Superior temporal gyrus (tissue), 1 donor: ENCODE data around the gene PRDX2.

Experiments
- DNase-seq: peaks from one replicate; pipeline ENCODE4 v3.0.0-alpha.2; 2016; ENCODE audit errors: extremely low spot score

The PRDX2 gene

DNA sequence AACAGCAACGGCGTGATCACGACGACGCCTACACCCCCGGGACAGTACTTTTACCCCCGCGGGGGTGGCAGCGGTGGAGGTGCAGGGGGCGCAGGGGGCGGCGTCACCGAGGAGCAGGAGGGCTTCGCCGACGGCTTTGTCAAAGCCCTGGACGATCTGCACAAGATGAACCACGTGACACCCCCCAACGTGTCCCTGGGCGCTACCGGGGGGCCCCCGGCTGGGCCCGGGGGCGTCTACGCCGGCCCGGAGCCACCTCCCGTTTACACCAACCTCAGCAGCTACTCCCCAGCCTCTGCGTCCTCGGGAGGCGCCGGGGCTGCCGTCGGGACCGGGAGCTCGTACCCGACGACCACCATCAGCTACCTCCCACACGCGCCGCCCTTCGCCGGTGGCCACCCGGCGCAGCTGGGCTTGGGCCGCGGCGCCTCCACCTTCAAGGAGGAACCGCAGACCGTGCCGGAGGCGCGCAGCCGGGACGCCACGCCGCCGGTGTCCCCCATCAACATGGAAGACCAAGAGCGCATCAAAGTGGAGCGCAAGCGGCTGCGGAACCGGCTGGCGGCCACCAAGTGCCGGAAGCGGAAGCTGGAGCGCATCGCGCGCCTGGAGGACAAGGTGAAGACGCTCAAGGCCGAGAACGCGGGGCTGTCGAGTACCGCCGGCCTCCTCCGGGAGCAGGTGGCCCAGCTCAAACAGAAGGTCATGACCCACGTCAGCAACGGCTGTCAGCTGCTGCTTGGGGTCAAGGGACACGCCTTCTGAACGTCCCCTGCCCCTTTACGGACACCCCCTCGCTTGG lies 9.3 kb downstream of the PRDX2 start:
- DNase-seq, result peak; percentile 51

DNA sequence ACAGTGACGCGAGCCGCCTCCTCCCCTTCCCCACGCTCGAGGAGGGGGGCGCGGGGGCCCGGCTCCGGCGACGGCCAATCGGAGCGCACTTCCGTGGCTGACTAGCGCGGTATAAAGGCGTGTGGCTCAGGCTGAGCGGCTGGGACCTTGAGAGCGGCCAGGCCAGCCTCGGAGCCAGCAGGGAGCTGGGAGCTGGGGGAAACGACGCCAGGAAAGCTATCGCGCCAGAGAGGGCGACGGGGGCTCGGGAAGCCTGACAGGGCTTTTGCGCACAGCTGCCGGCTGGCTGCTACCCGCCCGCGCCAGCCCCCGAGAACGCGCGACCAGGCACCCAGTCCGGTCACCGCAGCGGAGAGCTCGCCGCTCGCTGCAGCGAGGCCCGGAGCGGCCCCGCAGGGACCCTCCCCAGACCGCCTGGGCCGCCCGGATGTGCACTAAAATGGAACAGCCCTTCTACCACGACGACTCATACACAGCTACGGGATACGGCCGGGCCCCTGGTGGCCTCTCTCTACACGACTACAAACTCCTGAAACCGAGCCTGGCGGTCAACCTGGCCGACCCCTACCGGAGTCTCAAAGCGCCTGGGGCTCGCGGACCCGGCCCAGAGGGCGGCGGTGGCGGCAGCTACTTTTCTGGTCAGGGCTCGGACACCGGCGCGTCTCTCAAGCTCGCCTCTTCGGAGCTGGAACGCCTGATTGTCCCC lies 10.1 kb downstream of the PRDX2 start, which contains the start of gene JUNB:
Gene JUNB (plus strand): TSS at position 142 of the 706 bp plus-strand sequence. CDS start 286 bp downstream, at position 428.
- peak; percentile 98 for DNase-seq

DNA sequence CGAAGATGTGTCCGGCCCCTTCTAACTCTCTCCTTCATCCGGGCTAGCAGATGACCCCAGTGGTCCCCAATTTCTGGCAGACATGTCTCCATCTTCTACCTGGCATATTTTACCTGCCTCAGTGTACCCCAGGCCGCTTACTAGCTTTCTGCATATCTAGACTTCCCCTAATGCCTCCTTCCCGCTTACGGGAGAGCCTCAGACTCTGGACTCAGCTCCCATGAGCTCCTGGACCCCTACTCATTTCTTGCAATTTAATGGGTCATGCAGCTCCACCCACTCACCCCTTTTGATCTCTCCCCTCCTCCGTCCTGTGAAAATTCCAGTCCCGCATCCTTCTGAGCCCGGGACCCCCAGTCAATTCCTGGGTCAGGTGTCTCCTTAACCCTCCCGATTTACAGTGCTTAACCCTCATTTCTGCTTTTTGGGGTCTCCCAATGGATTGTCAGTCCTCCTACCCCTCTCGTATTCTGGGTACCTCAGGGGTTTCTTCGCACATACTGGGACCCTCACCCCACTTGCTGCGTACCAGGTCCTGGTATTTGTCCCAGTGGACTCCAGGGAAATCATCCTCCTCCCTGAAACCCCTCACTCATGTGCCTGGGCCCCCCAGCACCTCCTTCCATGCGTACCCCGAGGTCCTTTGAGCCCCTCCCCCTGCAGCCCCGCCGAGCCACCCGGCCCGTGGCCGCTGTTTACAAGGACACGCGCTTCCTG lies 10.8 kb downstream of the PRDX2 start:
- DNase-seq, result peak; percentile 49

DNA sequence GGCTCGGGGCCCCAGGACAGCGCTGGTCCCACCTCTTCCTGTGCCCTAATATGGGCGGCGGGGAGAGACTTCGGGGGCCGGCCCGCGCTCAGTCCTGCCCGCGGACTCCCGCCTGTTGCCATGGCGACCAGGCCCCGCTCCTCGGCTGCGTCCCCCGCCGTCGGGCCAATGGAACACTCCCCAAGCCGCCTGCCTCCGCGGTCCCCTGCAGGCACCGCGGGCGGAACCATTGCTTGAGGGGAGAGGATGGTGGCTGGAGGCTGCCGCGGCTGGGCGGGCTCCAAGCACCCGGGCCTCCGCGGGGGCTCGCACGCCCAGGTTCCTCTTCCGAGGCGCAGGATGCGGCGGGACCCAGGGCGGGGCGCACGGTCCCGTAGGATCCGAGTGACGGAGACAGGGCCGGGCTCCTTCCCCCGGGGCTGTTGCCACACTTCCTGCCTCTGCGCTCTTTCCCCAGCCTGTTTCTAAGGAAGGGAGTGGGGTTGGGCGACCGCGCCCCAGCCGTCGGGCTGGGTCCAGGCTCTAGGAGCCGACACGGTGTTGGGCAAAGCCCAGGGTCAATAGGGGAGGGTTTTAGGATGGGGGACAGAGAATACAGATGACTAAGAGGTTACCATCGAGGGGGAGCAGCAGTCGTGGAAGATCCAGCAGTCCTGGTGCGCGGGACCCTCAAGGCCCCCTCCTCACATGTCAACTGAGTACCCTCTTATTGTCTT lies 11.5 kb downstream of the PRDX2 start:
- DNase-seq, result peak; percentile 91

DNA sequence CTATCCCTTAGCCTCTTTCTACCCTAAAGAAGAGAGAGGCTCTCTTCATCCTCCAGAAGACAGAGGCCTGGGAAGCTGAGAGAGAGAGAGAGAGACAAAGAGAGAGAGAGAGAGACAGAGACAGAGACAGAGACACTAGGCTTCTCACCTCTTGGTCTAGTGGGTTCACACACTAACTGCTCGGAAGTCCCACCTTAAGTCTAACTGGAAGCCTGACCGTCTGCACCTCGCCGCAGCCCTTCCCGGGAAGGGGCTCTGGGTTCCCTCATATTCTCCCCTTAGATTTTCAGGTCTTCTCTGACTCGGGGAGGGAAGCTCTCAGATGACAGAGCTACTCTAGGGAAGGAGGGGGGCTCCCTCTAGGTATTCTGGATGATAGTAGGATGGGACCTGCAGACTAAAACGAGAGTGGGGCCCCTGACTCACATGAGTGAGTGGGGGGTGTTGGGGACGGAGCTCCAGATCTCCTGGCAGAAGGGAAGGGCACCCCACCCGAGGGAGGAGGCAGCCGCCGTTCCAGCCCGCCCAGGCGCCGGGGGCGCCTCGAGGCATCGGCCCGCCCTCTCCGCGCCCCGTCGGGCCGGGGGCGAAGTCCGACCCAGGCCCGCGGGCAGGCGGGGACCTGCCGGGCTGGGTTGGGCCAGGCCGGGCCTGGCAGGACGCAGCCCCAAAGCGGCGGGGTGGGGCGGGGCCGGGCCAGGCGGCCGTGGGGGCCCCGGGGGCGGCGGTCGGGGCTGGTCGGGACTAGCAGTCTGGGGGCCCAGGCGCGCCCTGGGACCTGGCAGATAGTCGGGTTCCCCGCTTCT lies 12.3 kb downstream of the PRDX2 start:
- DNase-seq, result peak; percentile 38

DNA sequence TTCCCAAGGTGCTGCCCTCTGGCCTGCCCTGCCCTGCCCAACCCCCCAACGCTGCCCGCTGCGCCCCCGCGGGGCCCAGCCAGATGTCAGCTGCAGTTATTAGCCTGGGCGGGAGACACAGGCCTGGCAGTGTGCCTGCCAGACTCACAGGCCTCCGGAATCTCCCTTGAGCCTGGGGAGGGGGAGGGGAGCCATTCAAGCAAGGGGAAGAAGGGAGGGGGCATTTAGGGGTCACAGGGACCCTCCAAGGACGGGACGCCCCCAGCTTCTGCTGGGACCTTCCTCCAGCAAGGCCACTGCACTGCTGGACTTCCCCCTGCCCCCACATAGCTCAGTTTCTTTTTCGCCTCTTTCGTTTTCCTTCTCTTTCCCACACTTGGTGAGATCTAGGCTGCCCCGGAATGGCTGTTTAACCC lies 12.9 kb downstream of the PRDX2 start:
- peak; percentile 63 for DNase-seq

DNA sequence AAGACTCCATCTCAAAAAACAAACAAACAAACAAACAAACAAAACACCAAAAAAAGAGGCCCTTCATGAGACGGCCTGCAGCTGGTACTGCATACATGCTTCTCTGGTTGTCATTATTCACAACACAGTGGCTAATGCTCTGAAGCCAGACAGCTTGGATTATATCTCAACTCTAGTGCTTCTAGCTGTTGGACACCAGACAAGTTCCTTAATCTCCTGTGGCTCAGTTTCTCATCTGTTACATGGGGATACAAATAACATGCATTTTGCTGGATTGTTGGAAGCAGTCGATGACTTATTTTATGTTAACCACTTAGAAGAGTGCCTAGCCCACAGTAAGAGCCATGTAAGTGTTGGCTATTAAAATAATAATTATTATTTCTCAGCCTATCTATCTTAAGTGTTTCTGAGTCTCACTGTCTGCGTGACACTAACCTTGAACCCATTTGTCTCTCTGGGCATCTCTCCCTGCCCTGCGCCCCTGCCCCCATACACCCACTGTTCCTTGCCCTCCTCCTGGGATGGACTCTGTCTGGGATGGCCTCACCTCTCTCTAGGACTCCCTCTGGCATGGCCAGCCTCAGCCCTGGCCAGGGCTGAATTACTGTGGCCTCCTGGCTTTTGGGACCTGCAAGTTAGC lies 13.4 kb downstream of the PRDX2 start:
- no peak for DNase-seq

DNA sequence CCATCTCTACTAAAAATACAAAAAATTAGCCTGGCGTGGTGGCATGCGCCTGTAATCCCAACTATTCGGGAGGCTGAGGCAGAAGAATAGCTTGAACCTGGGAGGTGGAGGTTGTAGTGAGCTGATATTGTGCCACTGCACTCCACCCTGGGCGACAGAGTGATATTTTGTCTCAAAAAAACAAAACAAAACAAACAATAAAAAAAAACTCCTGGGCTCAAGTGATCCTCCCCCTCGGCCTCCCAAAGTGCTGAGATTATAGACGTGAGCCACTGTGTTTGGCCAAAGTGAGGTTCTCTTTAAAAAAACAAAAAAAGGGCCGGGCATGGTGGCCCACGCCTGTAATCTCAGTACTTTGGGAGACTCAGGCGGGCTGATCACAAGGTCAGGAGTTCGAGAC lies 14.1 kb downstream of the PRDX2 start:
- DNase-seq, result no peak

DNA sequence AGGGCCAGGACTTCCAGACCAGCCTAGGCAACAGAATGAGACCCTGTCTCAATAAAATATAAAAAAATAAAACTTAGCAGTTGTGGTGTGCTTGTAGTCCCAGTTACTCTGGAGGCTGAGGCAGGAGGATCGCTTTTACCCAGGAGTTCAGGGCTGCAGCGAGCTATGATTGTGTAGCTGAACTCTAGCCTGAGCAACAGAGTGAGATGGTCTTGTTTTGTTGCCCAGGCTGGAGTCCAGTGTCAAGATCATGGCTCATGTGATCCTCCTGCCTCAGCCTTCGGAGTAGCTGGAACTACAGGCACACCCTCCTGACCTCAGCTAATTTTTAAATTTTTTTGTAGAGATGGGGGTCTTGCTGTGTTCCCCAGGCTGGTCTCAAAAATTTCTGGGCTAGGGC lies 14.6 kb downstream of the PRDX2 start:
- DNase-seq, result no peak

DNA sequence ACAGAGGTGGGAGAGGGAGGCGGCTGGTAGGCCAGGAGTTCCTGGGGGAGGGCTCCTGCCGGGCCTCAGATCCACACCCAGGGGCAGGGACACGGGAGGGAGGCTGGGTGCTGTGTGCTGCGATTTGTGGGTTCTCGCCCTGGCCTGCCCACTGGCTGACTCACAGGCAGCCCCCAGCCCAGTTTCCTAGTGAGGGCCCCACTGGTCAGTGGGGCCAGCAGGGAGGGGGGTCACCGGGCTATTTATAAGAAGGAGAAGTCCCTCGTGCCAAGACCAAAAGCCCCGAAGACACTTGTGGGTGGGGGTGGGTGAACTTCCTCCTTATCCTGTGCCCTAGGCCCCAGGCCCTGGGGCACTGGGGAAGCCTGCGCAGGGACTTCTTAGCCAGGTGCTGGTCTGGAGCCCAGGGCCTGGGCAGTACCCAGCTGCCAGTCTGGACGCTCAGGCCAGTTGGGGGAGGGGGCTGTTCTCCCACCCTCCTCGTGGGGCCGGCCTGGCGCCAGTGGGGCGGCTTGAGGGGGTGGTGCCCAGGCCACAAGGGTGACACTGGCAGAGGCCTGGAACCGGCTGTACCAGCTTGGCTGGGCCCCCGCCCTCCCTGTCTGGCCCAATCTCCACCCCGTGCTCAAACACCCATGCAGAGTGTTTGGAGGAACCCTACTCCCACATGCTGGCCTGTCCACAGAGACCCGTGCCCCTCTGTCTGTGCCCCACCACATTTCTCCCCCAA lies 15.3 kb downstream of the PRDX2 start:
- DNase-seq, result no peak

DNA sequence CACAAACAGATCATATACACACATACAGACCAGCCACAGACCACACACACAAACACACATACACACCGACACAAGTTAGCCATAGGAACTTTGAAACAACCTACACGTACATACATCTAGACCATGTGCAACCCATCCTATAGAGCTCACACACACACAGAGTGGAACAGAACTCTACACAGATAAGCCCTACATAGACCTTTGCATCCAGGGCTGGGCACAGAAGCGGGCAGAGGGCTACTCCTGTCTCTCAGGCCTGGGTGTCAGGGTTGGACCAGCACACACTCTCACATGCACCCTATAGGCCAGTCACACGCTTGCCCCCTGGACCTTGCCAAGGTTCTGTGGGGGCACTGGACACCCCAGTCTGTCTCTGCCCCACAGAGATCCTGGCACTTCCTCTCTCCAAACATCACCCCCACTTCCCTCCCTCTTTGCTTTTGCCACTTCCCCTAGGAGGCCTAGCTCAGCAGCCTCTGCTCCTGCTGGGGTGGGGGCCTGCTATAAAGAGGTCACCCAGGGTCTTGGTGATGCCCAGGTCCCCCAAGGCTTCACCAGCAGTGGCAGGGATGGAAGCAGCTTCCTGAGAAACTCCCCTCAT lies 16.1 kb downstream of the PRDX2 start:
- no peak for DNase-seq

DNA sequence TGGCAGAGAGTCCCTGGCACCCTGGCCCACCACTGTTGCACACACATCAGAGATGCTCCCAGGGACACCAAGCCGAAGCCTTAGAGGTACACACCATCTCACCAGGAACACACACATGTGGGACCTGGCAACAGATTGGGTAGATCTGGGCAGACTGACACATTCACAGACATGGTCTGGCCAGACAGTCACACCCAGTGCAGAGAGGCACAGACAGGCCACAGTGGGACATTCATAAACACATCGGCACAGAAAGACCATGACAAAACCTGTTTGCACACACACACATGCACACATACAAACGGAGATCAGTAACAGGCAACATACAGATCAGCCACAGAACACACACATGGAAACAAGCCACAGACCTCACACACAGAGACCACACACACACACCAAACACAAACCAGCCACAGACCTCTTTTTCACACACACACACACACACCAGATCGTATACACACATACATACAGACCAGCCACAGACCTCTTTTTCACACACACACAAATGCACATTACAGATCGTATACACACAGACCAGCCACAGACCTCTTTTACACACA lies 16.6 kb downstream of the PRDX2 start:
- no peak for DNase-seq

DNA sequence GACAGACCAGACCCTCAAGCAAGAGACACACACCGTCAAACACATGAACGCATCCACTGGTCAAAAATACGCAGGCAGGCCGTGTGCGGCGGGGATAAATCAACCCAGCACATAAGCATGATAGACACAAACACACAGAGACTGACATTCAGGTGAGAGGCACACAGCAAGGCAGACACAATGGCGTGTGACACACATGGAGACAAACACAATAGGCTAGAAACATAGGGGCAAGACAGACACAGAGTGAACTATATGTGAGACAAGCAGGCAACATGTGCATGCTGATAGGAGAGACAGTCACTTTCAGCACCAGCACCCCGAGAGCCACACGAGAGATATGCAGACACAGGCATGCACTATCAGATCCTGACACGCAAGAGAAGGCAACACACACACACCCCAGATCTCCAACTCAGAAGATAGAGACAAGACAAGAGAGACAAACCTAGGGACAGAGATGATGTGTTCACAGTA lies 17.2 kb downstream of the PRDX2 start:
- no peak for DNase-seq

DNA sequence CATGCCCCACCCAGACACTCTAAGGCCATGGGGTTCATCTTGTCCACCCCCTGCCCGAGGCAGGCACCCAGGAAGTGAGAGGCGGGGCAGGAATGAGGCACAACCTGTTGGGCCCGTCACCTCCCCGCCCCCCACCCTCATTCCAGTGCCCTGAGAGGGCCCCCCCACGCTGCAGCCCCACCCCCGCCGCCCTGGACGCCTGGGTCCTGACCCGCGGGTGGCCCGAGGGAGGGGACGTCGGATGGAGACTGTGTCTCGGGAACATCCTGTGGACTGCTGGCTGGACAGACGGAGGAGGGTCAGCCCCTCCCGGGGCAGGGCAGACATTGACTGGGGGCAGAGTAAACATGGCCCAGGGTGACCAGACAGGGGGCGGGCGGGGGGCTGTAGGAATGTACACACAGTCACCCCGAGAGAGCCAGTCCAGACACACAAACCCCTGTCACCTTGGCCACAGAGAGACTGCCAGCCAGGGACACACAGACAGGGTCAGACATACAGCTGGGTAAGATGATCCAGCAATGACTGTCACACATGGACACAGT lies 17.7 kb downstream of the PRDX2 start:
- DNase-seq, result no peak

DNA sequence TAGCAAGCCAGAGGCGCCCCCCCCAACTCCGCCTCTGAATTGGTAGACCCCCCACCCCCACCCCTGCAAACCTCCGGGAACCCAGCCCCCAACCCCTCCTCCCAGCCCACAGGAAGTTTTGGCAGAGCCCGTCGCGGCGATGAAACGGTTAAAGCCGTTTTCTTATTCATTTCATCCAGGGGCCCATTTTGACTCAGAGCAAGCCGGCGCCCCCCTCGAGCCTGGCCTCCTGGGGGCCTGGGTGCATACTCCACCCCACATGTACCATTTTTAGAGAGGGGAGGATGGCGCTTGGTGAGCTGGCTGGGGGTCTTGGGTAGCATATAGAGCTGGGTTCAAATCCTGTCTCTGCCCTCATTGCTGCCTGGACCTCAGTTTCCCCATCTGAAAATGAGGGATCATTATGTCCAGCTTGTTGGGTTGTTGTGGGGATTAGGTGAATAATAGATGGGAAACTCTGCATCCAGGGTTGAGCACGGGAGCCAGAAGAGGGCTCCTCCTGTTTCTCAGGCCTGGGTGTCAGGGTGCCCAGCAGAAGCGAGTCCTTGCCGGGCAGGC lies 18.2 kb downstream of the PRDX2 start:
- DNase-seq, result no peak

DNA sequence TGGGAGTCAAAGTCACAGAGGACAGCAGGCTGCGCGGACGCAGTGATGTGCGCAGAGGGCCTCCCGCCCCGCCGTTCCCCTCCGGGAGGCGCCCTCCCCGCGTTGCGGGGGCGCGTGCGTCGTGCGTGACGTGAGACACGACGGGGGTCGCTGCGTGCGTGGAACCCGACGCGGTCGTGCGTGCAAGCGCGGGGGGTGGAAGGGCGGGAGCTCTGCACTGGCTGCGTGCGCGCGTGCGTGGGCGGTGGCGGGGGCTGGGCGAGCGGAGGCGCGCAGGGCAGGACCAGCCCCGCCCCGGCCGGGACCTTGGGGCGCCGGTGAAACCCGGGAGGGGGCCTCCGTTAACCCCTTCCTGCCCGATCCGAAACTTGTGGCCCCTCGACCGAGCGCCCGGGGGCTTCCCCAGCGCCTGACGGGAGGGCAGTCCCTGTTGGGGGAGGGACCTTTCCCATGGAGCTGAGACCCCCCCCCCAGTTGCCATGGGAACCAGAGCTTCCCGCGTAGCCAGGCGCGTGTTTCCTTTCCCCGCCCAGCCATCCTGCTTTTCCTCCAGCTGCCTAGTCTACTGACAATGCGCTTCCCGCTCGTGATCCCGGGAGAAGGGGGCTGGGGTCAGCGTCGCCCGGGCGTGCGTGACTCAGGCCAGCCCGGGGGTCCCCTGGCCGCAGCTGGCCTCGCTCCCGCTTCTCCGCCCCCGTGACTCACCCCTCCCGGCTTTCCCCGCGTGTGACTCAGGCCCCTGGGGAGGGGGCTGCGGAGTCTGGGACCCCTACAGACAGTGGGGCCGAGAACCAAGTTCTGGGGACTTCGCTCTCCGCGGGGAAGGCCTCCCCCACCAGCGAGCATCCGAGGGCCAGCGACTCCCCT lies 18.9 kb downstream of the PRDX2 start:
- DNase-seq, result peak; percentile 83

DNA sequence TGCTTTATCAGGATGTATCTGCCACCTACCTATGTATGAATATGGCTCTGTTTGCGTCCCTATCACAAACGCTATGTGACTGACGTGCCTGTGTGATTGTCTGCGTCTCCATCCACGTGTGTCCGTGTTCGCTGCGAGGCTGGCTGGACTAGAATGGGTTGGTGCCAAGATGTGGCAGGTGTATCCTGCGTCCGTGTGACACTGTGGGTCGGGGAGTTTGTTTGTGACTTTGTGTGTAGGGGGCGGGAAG lies 19.5 kb downstream of the PRDX2 start:
- DNase-seq, result no peak
